Activated CD8-positive, alpha-beta memory T cell treated with anti-CD3 and anti-CD28 coated beads for 1 hour (primary cell): ENCODE data around the gene AOC3.
"Not testable (repeated sequence)": the region's sequence is repeated elsewhere in the genome, so short reads cannot be mapped to it uniquely, and the experiment has no call there.

Experiments used
- DNase-seq, 2 donors: peaks; one replicate each; pipeline ENCODE4 v3.0.0-alpha.2; 2020; ENCODE audit warnings: low read depth in 1 of 2; ENCODE audit errors: extremely low read depth in 1 of 2

AOC3 gene

DNA sequence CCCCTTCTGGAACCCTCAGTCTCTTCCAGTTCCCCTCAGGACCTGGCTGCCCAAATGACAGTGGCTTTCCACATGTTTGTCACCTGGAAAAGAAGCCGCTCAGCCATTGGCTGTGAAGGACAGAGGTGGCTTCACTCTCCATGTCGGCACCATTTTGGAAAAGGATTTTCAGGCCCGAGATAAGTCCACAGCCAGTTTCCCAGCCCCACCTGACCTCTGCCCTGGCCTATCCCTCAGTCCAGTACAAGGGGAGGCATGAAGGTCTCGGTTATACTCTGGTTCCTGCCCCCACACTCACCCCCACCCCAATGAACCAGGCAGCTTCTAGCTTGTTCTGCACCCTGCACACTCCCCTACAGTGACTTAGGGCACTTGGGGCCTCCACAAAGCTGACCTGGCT, 15.2 kb downstream of the AOC3 start:
- DNase-seq: no peak

DNA sequence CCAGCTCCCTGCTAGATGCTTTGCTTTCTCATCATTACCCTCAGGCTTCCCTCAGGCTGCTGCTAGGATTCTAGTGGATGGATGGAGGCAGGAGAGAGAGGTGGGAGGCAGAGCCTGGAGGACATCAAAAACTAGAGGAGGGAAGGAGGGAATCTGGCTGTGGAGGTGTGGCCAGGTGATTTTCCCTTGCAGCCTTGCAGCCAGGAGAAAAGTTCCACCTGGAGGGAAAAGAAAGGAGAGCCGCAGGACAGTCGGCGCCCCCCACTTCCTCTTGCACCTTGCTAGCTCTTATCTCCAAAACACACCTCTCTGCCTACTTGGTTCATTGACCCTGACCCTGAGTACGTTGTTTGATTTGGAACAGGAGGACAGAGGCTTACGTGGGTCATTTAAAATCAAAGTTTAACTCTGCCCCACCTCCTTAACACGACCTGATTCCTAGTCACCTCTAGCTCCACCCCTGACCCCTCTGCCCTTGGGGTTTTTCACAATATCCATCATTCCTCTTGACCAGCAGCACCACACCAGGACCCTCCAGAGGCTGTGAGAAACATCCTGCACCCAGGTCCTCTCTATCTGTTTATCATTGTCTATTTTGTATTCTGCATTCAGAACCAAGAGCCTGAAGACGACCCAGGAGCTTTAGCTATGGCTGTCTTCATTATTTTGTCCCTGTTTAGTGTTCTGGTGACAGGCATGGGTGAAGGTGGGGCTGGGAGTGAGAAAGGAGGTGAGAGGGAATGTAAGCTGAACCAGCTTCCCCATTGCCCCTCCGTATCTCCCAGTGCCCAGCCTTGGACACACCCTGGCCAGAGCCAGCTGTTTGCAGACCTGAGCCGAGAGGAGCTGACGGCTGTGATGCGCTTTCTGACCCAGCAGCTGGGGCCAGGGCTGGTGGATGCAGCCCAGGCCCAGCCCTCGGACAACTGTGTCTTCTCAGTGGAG, 15.9 kb downstream of the AOC3 start:
- no peak for DNase-seq

DNA sequence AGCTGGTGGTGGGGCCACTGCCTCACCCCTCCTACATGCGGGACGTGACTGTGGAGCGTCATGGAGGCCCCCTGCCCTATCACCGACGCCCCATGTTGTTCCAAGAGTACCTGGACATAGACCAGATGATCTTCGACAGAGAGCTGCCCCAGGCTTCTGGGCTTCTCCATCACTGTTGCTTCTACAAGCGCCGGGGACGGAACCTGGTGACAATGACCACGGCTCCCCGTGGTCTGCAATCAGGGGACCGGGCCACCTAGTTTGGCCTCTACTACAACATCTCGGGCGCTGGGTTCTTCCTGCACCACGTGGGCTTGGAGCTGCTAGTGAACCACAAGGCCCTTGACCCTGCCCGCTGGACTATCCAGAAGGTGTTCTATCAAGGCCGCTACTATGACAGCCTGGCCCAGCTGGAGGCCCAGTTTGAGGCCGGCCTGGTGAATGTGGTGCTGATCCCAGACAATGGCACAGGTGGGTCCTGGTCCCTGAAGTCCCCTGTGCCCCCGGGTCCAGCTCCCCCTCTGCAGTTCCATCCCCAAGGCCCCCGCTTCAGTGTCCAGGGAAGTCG, 16.8 kb downstream of the AOC3 start:
- DNase-seq: not testable (repeated sequence)

DNA sequence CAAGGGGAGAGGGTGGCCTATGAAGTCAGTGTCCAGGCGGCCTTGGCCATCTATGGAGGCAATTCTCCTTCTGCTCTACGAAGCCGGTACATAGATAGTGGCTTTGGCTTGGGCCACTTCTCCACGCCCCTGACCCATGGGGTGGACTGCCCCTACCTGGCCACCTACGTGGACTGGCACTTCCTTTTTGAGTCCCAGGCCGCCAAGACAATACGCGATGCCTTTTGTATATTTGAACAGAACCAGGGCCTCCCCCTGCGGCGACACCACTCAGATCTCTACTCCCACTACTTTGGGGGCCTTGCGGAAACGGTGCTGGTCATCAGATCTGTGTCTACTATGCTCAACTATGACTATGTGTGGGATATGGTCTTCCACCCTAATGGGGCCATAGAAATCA, 17.3 kb downstream of the AOC3 start:
- no peak for DNase-seq

DNA sequence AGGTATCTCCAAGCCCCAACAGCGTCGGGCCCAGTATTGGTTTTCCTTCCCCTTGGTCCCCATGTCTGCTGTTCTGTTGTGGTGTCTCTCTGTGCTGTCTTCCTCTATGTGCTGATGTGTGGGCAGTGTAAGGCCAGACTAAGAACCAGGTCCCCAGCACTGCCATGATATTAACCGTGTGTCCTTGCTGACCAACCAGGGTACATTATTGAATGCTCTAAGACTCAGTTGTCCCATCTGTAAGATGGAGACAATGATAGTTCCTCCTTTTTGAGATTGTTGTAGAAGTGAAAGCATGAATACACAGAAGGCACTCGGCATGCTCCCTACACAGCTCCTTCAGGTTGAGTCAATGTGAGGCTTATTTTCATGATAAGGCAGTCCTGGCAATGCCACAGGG, 20.6 kb downstream of the AOC3 start:
- DNase-seq: no peak

DNA sequence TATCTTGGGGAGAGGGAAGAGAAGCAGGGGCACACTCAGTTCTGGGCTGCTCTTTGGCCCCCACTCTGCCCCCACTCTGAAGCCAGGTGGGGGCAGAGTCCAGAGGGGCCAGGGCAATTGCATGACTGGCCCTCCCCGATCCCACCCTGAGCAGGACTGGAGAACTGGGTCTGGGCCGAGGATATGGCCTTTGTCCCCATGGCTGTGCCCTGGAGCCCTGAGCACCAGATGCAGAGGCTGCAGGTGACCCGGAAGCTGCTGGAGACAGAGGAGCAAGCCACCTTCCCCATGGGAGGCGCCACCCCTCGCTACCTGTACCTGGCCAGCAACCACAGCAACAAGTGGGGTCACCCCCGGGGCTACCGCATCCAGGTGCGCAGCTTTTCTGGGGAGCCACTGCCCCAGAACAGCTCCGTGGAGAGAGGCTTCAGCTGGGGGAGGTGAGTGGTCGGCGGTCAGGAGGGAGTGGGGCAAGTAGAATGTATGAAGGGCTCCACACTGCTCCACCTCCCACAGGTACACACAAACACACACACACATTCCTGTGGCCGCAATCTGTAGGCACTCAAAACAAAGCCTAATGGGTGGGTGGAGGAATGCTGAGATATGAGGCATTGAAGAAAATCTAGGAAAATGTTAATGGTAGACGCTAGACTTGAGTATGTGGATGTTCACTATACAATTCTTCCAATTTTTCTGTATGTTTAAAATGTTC, 21.4 kb downstream of the AOC3 start:
- no peak for DNase-seq

DNA sequence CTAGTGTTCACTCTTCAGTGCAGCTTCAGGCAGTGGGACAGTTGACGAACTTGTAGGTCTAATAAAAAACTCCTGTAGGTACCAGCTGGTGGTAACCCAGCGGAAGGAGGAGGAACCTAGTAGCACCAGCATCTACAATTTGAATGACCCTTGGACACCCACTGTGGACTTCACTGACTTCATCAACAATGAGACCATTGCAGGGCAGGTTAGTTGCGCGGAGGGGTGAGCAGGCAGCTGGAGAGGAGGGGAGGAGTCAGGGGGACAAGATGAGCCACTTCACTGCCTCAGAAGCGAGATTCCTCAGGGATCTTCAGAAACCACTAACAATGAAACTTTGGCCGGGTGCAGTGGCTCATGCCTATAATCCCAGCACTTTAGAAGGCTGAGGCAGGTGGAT, 22.3 kb downstream of the AOC3 start:
- DNase-seq: no peak

DNA sequence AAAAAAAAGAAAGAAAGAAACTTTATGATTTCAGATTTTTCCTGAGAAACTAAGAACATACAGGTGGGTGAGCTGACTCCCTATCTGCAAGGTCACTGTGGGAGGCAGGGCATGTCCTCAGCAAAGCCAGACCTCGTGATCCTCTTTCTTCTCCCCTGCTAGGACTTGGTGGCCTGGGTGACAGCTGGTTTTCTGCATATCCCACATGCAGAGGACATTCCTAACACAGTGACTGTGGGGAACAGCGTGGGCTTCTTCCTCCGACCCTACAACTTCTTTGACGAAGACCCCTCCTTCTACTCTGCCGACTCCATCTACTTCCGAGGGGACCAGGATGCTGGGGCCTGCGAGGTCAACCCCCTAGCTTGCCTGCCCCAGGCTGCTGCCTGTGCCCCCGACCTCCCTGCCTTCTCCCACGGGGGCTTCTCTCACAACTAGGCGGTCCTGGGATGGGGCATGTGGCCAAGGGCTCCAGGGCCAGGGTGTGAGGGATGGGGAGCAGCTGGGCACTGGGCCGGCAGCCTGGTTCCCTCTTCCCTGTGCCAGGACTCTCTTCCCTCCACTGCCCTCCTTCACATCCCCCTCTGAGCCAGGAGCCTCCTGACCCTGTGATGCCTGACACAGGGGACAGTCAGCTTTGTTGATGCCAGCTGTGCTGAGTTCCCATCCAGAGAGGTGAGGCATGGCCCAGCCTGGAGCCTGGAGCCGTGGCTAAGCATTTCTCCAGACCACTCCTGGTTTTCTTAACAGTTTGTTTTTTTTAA, 23.1 kb downstream of the AOC3 start:
- not testable (repeated sequence) for DNase-seq

DNA sequence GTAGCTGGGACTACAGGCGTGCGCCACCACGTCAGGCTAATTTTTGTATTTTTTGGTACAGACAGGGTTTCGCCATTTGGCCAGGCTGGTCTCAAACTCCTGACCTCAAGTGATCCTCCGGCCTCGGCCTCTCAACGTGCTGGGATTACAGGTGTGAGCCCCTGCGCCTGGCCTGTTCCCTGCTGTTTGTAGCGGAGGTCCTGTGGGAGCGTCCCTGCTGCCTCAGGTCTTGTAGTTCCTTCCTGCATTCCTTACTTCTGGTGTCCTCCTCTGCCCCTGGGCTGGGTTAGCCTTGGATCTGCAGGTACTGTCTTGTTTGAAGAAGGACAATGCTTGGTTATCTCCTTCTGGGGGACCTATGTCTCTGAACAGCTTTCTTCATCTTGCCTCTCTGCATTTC, 26.0 kb downstream of the AOC3 start:
- DNase-seq: no peak

DNA sequence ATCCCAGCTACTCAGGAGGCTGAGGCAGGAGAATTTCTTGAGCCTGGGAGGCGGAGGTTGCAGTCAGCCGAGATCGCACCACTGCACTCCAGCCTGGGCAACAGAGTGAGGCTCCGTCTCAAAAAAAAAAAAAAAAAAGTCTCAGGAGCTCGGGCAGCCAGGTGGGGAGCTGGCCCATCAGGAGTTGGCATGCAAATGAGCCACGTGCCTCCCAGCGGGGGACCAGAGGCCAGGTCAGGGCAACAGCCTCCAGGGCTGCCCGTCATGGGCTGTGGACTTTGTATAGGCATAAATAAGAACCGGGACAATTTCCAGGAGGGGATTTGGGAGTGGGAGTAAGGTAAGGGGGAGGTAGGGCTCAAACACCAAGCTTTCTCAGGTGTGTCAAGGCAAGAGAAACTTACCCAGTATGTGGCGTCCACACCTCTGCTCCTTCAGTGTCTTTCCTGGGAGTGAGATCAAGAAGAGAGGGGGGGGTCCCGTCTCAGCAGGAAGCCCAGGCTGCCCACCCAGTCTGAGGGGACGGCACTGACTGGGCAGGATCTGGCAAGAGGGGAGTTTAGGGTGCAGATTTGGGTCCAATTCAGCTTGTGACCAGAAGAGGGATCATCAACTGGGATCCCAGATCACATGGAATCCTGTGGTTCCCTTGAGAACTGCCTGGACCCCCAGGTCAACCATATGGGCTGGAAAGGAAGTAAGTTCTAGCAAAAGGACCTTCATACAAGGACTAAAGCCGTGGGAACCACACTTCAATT, 27.3 kb downstream of the AOC3 start:
- no peak for DNase-seq

DNA sequence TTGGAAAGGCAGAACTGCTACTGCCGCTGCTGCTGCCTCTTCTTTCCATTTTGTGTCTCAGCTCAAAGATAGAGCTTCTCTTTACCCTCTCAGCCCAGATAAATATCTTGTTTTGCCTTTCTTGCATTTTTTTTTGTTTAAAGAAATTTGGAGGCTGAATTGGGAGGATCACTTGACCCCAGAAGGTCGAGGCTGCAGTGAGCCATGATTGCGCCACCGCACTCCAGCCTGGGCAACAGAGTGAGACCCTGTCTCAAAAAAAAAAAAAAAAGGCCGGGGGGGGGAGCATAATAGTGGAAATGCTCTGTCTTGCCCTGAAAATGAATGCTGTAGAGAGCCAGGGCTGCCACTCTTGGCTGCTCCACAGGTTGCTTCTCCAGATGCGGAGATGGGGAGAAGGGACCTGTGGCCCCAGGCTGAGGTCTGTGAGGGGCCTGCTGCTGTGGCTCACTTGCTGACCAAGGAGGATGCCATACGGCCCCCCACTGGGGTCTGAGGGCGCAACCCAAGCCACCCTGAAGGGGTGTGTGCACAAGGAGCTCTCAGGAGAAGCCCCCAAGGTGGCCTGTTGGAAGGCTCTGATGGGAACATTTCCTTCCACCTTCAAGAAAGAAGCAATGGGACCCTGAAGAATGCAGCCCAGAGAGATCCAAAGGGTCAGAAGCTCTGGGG, 28.1 kb downstream of the AOC3 start:
- no peak for DNase-seq

DNA sequence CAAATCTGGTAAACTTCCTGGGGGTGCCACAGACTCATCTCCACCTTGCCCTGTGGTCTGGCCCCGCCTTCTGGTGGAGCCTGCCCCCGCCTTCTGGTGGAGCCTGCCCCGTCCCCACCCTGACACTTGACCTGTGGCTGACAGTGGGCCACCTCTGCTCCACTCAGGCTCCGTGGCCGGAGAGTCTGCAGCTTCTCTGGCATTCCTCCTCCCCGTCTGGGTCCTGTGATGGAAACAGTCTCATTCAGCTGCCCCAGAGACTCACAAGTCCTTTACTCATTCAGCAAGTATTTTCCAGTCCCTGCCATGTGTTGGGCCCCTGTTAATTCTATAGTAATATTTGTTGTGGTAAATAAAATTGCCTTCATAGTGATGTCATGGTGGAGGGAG, 28.6 kb downstream of the AOC3 start:
- DNase-seq: no peak

DNA sequence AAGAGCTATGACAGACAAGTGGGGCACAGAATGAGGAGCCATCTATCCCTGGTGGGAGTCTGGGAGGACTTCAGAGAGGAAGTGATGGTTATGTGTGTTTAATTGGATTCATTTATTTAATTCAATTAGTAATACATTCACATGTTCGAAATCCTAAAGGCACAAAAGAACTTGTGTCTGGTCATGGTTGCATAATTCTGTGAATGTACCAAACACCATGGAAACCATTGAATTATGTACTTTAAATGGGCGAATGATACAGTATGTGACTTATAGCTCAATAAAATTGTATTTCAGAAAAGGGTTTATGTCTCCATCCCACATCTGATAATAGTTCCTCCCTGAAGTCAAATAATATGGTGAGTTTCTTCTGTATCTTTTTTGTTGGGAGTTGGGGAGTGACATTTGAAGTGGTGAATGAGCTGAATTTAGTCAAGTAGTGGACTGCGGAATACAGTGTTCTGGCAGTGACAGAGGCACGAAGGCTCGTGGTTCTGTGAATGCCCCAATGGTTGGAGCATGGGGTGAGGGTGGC, 29.8 kb downstream of the AOC3 start:
- no peak for DNase-seq

DNA sequence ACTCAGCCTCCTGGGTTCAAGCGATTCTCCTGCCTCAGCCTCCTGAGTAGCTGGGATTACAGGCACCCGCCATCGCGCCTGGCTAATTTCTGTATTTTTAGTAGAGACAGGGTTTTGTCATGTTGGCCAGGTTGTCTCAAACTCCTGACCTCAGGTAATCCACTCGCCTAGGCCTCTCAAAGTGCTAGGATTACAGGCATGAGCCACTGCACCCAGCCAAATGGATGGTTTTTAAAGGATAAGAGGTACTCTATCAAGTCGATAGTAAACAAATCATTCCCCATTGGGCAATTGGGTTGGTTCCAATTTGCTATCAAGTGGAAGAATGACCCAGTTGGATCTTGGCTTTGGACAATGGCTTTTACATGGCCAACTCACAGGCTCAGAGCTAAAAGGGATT, 30.7 kb downstream of the AOC3 start:
- not testable (repeated sequence) for DNase-seq

DNA sequence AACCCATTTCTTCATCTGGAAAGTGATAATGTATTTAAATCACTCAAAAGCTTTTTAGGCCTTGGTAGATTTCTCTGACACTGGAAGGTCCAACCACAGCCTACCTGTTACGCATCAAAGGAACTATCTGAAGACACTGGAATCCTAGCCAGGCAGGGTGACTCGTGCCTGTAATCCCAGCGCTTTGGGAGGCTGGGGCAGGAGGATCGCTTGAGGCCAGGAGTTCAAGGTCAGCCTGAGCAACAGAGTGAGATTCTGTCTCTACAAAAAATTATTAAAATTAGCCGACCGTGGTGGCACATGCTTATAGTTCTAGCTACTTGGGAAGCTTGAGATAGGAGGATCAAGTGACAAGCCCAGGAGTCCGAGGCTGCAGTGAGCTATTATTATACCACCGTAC, 31.2 kb downstream of the AOC3 start:
- DNase-seq: no peak

DNA sequence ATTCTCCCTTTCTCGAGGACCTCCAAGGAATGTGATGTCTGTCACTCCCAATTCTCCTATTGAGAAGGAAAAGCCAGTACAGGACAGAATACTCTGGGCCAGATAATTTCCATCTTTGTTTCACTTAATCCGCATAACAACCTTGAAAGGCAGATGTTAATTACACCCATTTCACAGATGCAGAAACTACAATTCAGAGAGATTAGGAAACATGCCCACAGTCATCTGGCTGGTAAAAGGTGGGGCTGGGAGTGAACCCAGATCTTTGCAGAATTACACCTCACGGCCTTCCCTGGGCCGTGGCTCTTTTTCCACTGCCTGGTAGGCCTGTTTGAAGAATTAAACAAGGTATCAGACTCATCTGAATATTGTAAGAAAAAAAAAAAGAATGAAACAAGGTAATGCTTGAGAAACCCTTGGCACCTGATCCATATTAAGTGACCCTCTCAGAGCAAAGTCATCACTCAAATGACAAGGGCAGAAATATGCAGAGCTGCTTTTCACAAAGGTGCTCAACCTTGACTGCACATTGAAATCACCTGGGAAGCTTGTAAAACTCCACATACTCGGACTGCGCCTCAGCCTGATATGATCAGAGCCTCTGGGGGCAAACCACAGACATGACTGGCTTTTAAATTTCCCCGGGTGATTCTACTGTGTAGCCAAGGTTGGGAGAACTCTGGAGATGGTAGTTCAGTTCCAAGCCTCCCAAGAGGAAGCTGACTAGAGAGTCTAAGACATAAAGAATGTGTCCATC, 33.0 kb downstream of the AOC3 start:
- DNase-seq: no peak

DNA sequence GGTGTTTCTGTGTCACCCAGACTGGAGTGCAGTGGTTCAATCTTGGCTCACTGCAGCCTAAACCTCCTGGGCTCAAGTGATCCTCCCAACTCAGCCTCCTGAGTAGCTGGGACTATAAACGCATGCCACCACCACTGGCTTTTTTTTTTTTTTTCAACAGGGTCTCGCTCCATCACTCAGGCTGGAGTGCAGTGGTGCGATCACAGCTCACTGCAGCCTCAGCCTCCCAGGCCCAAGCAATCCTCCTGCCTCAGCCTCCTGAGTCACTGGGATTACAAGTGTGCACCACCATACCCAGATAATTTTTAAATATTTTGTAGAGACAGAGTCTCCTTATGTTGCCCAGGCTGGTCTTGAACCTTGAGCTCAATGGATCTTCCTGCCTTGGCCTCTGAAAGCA, 34.8 kb downstream of the AOC3 start:
- DNase-seq: not testable (repeated sequence)

DNA sequence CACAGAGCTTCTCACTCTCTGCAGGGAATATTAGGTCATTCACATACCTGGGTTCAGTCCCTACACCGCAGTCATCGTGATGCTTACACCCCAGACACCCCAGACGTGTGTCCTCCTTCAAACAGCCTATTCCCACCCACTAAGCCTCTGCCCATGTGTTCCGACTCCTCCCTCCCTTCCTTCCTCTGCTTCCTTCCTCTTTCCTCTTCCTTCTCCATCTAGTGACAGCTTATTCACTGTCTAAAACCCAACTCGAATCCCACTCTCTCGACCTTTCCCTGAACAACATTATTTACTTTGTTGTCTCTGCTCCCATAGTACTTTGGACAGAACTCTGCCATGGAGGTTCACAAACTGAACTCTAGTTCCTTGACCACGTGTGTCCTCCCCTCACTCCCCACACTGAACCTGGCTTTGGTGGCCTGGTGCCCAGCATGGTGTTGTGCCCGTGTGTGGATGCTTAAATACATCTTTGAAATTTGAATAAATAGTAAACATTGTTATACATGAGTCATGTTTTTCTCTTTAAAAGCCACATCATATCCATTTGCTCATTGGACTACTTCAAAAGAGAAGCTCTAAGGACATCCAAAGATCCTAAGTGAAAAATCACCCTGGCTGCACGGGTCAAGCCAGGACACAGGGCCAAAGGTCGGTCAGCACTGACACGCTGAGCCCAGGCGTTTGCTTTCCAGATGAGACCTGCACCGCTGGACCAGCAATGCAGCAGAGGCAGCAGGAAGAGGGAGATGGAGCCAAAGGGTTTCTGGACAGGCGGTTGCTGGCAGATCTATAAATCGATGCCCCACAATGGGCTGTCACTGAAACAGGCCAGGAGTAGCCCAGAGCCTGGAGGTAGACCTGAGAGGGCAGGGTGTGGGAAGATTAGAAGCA, 35.5 kb downstream of the AOC3 start:
- DNase-seq: no peak
